ENCODE results near the gene NFYA.
"Not testable (repeated sequence)": the region's sequence is repeated elsewhere in the genome, so short reads cannot be mapped to it uniquely, and the experiment has no call there.

Gene NFYA

DNA sequence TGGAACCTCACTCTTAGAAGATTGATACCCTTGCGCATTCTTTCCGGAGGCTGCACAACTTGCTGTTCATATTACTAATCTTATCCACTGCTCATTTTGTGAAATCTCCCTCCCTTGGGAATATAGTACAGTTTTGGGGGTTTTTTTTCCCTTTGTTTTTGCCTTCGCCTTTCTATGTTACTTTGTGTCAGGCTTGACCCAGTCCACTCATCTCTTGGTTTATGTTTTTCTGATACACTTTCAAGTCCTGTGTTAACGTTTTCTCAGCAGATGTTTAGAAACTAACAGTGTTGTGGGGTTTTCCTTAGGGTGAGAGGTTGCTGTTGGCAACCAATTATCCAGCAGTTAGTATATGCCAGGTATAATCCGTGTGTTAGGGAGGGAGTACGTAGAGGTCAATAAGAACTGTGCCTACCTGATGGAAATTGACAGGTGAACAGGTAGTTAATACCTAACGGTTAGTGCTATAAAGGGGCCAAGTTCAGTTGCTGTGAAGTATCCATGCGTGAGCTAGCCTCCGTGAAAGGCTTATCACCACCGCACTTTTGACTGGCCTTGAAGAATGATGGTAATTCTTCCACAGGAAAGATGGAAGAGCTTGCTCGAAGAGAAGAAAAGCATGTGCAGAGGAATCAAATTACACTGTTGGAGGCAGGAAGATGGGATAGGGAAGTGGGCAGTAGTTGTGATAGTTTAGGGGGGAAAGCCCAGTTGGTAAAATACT lies 1.4 kb downstream of the NFYA start:
- DNase-seq: peak; percentile 24

DNA sequence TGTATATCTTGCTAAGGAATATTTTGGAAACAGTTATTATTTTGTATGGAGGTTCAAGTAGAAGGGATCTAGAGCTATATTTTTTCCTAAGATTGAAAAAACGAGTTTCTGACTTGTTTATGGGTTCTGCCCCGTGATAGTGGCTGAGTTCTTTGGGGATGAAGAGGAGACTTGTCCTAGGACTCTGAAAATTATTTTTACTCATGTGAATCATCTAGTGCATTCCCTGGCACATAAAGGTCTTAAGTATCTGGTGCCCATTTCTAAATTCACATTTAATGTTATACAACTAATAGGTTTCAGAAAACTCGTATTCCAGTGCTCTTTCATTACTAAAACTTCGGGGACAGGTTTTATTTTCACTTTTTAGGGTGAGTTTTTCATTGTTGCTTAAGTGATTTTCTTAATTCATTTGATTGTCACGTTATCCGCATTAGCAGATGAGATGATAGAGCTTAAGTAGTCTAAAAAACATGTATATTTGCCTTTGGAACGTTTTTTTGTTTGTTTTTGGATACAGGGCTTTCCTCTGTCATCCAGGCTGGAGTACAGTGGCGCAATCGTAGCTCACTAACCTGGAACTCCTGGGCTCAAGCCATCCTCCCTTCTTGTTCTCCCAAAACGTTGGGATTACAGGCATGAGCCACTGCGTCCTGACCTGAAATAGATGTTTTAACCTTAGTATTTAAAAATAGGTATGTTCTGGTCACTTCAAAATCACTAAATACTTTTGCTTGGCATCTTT lies 2.1 kb downstream of the NFYA start:
- DNase-seq: no peak

DNA sequence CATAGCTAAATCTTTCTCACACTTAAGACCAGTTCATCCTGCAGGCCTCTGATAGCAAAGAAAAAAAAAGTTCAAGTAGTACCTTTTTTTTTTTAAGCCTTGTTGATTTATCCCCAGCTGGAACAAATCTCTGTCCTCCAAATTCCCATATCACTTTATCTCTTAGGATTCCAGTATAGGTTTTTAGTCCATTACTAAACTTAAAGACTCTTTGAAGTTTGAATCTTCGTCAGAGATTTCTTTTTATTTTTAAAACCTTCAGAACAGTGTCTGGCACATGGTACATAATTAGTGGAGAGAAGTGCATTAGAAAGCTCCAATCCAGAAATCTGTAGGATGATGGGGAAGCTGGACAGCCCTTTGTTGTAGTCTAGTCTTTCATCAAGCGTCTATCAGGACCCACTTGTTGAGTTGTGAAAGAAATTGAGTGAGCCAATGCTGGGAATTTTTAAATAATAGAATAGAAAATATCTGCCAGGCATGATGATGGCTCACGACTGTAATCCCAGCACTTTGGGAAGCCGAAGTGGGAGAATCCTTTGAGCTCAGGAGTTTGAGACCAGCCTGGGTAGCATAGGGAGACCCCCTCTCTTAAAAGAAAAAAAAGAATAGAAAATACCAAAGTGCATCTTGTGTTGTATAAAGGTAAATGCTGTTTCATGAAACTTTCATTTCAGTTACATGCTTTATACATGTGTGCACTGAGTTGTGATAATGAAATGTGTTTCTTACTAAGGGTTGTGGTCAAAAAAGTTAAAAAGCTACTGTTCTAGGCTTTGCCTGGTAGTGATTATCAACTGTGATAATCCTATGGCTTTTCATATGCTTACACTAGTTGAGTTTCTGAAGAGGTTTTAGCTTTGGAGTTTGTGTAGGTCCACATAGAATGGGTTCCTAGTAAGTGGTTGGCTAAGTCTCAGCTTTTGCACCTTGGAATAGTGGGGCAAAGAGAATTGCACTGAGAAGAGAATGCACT lies 3.2 kb downstream of the NFYA start:
- DNase-seq: no peak

DNA sequence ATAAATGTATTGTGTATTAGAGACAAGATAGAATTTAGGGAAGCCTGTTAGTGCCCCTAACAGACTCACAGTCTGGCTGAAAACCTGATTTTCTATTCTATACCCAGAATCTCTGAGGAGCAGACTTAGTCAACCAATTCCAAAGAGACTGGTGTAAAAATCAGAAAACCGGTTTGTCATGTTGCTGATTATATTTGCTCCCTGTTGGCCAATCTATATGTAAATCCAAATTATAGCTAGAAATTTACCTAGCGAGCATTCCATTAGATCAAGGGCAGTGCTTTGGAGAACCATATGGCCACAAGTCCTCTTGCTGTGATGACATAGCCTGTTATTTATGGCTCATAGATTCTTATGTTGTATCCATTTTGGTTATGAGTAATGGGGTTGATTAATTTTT lies 4.8 kb downstream of the NFYA start:
- DNase-seq: peak; percentile 78

DNA sequence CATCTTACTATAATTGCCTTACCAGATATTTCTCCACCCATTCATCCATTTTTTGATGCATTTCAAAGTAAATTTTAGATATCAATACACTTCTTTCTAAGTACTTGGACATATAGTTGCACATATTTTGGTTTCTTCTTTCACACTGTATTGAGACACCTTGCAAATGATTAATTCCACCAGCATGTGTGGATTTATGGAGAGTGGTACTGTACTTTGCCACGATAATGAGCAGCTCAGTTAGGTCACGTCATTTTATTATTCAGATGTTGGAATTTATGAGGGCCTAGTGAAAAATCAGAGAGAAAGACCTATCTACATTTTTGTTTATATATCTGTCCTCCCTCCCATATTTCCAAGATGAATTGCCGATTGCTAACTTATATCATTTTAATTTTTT lies 5.3 kb downstream of the NFYA start:
- DNase-seq: no peak

DNA sequence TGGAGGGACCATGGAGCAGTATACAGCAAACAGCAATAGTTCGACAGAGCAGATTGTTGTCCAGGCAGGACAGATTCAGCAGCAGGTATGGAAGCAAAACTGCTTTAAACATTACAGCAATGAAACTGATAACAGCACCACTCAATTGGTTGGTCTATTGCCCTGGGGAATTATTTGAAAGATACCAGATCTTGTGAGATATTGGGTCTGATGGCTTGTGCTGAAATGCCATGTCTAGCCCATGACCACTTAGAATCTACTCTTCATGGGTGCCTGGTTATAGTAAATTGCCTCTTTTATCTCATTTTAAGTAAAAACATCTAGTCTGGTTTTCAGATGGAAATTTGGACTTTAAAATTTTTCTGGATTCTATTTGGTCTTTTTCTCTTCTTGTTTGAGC lies 6.3 kb downstream of the NFYA start:
- no peak for DNase-seq

DNA sequence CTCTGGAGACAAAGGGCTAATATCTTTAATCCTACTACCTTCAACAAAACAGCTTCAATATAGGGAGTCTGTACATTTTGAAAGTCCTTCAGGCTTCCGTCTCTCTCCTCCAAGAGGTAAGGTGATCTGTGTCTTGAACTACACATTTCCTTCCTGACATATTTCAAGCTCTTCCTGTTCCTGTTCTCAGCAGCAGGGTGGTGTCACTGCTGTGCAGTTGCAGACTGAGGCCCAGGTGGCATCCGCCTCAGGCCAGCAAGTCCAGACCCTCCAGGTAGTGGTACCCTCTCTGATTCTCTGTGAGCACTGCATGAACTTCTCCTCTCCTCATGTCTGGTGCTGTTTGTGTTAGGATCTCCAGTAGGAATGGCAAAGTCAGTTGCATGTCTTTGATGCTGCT lies 7.8 kb downstream of the NFYA start:
- DNase-seq: no peak

DNA sequence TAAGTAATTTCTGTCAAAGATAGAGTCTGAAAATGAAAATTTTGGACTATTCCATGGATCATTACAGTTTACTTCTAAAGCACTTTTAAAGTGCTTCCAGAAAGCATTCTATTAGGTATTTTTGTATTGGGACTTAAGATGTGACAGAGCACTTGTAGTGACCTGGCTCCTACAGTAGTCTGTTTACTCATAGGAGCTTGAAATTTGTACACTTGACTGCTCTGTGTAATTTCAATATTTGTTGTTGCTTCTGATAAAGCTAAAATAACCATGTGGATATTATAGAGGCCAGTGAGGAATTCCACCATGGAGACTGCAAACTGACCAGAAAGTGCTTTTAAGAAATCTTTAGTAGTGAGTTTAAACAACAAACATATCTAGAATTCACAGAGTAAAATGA lies 10.3 kb downstream of the NFYA start:
- no peak for DNase-seq

DNA sequence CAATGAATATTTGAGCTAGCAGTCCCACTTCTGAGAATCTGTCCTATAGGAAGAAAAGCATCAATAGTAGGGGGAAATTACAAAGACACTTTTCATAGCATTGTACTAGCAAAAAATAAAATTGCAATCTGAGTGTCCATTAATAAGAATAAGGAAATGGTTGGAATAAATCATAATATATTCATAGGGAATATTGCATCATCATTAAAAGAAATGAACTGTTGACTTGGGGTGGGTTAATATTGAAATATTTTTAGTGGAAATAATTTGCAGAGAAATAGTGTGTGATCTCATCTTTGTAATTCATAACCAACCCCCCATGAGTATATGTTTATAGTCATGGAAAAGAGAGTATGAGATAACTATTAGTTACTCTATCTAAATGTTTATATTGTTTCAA lies 12.4 kb downstream of the NFYA start:
- no peak for DNase-seq

DNA sequence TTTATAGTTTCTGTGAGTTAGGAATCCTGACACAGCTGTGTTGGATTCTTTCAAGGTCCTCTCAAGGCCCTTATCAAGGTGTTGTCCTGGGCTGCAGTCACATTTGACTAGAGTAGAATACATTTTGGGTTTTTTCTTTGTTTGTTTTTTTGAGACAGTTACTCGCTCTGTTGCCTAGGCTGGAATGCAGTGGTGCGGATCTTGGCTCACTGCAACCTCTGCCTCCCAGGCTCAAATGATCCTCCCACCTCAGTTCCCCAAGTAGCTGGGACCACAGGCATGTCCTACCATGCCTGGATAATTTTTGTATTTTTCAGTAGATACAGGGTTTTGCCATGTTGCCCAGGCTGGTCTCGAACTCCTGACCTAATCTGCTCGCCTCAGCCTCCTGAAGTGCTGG lies 15.7 kb downstream of the NFYA start:
- DNase-seq: no peak

DNA sequence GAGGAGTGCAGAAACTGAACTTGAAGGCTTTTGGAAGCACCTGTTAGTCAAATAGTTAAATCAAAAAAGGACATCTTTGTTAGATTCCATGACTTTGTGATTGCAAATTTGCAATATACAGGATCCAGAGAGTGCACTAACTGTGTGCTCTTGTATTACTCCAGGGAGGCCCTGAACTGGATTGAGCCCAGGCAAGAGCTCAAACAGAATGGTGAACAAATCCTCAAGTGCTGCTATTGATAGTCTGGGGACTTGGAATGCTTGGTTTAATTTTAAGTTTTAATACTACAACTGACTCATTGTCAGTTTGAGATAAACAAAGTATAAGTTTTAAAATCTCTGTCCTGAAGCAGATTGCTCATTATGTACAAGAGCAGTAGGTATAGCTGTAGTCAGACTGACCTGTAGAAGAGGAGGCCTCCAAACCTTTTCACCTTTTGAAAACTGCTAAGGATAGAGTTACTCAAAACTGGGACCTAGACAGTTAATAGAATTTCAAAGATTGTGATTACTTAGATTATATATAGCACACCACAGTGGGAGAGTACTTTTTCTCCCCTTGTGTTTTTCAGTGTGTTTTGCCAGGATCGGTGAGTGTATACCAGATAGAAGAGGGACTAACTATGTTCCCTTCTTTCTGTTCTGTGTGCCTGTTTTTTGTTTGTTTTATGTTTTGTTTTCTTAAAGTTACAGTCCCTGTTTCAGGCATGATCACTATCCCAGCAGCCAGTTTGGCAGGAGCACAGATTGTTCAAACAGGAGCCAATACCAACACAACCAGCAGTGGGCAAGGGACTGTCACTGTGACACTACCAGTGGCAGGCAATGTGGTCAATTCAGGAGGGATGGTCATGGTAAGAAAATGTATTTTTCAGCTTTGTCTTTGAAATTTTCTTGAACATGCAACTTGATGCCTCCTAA lies 18.3 kb downstream of the NFYA start:
- DNase-seq: no peak

DNA sequence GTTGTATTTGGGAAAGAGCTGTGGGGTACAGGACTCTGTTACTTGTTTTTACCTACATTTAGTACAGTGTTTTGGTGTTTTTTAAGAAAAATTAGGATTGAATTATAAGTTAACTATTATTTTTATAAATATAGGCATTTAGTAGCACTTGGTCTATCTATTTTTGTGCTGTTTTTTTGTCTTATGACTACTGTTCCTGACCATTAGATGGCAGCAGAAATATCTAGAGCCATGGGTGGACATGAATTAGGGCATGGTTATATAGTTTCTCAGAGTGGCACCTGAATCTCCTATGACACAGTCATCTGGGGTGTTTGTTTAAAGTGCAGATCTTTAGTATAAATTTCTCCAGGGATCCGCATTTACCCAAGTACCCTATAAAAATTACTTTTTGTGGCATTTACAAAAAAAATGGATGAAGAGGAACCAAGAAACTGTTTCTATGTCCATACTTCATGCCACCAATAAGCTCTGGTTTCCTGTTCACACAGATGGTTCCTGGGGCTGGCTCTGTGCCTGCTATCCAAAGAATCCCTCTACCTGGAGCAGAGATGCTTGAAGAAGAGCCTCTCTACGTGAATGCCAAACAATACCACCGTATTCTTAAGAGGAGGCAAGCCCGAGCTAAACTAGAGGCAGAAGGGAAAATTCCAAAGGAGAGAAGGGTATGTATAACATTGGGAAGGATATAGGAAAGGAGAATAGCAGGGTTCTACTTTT lies 19.8 kb downstream of the NFYA start:
- DNase-seq: peak; percentile 8

DNA sequence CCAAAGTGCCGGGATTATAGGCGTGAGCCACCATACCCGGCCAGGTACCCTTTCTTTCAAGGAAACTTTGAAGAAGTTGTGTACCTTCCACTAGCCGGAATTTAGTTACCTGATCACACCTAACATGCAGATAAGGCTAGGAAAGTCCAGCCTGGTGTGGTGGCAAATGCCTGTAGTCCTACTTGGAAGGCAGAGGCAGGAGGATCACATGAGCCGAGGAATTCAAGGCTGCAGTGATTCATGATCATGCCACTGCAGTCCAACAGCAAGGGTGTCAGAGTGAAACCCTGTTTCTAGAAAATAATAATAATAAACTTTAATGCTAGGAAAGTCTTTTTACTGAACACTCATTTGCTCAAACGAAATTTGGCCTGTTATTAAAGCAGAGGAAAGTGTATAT lies 21.0 kb downstream of the NFYA start:
- DNase-seq: no peak

DNA sequence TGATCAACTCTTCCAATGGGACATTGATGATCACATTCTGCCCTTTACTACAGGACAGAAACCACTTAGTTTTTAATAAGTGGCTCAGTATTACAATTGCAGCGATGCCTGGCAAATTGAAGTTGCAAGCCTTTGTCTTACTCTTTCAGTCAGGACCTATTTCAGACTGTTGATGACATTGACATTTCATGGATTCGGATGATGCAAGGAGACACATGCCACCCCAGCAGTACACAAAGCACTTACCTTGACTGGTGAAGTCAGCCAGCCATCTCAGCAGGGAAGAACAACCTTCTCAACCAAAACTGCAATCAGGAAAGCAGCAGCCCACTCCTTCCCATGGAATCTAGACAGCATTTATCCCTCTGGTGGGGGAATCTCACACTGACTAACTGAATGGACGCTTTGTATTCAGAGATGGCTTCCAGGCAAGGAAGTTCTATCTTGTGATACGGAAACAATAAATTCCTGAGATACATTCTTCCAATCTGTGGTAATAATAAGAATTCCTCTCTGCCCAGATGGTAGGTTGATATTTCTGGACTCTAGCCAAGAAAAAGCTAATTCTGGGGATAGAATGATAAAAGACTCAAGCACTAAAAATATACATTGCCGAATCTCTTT lies 24.8 kb downstream of the NFYA start:
- DNase-seq: no peak

DNA sequence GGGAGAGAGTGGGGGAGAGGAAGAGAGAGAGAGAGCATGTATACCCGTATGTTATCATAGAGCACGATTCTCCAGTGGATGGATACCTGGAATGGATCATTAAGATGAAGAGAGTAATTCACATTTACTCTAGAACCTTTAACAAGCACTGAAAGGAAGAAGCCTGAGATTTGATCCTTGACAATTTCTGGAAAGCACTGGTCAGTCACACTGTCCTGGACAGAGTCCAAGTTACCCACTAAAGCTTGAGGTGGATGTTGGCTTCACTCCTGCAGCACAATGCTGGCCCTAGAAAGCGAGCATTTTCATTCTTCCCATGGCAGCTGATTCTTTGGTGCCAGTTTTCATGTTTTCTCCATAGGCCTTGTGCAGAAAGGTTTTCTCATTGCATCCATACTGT lies 25.6 kb downstream of the NFYA start:
- DNase-seq: no peak

DNA sequence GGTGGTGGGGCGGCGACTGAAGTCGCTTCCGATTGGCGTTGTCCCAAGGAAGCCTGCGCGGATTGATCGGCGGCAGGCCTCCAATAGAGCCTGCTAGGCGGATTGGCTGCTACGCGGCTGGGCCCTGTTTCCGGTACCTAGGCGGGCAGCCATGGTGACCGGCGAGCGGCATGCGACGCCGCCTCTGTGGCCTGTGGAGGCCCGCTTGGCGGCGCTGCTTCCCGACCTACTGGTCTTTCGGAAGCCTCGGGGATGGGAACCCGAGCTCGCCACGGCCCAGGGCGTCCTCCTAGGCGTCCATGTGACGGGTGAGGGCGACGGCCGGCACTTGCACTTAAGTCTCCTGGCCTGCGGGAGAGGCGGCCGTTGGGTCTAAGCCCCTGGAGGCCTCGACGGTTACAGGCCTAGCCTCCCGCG lies 28.1 kb downstream of the NFYA start:
- no peak for DNase-seq

DNA sequence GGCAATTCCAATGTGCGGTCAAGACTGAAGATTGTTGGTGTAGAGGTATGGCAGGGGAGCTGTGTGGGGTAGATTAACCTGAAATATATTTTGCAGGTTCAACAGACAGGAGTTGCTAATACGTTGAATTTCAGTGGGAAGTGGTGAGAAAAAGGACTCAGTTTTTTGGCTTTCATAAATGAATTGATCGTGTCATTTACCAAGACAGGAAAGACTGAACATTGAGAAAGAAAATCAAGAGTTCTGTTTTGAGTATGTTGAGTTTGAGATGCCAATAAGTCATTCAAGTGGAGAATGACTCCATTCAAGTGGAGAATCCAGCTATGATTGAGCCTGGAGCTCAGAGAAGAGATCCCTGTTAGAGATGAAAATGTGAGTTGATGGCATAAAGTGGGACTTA lies 31.1 kb downstream of the NFYA start:
- no peak for DNase-seq

DNA sequence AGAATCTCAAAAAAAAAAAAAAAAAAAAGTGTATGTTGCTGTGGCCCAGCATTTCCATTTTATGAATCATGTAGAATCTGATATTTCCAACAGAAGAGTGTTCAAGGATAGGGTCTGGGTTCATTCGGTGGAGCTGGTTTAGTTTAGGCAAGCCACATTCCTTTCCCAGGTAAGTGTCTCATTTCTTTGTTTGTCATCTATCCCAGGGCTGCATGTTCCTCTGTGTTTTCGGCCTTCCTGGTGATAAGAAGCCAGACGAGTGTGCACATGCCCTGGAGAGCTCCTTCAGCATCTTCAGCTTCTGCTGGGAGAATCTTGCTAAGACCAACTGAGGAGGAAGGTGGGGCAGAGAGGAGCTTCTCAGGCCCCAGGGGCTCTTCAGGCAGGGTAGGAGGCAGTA lies 38.2 kb downstream of the NFYA start:
- DNase-seq: no peak

DNA sequence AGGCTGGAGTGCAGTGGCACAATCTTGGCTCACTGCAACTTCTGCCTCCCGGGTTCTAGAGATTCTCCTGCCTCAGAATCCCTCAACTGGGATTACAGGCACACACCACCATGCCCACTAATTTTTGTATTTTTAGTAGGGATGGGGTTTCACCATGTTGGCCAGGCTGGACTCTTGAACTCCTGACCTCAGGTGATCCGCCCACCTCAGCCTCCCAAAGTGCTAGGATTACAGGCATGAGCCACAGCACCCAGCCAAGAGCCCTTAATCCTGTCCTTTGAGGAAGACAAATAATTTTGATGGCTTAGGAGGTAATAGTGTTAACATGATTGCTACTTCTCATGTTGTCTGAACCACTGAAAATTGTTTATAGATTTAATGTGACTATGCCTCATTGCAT lies 42.3 kb downstream of the NFYA start:
- DNase-seq: not testable (repeated sequence)

DNA sequence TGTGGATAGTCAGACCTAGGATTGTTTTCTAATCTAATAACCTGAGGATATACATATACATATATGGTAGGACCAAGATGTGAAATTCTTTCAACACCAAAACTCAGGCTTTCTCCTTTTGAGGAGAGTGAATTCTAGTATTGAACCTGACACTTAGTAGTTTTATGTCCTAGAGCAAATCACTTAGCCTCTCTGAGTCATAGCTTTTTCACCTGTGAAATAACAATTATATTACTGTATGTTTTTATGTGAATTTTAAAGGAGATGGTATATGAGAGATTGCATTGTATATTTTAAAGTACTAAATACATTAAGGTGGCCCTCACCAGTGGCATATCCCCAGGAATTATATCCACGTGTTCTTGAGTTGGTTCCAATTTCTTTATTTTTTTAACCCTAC lies 46.7 kb downstream of the NFYA start:
- no peak for DNase-seq

DNA sequence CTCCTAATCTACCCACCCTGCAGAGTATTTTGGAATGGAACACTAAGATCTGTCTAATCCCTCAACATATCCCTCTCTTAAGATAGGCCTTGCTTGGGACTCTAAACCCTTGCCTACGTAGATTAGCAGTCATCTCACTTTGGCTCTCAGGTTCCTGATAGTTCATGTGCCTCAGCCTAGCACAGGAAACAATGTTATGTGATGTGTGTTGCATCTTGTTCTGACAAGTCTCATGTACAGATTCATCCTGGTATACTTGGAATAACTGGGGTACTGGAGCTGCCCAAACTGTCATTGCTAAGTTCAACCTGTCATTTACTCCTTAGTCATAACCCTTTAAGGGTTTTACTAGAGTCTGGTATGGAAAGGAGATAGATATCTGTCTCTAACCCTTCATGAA lies 47.3 kb downstream of the NFYA start:
- no peak for DNase-seq
